ENCODE results near the gene SLC25A14.

The SLC25A14 gene

GRCh38 chrX:130296743-130297142 is 43.0 kb upstream of the SLC25A14 start:
- Histone ChIP-seq H3F3A (ENCODE audit: insufficient read depth, low read length) (no peaks in the 10 kb centered on the region), H3K9me2 (replicated peaks; ENCODE audit: insufficient read depth, low read length) (no peaks in the 10 kb centered on the region), H3K27me3 (replicated peaks; ENCODE audit: insufficient read depth, low read length) (no peaks in the 10 kb centered on the region), H3K4me1 (ENCODE audit: low read length) (no peaks in the 10 kb centered on the region), H3K9ac (ENCODE audit: low read length) (no peak overlapping the region), H3K9me3 (replicated peaks; ENCODE audit: insufficient read depth, low read length) (no peaks in the 10 kb centered on the region), H3K36me3 (replicated peaks; ENCODE audit: insufficient read depth, low read length) (no peaks in the 10 kb centered on the region), H3K4me3 (ENCODE audit: low read length) (no peak overlapping the region), H4K20me1 (ENCODE audit: insufficient read depth, low read length) (no peaks in the 10 kb centered on the region), H2AFZ (ENCODE audit: low read length) (no peak overlapping the region), H3K4me2 (ENCODE audit: low read depth, low read length) (no peak overlapping the region), H3K79me2 (ENCODE audit: low read length) (no peaks in the 10 kb centered on the region), H3K27ac (ENCODE audit: low read length) (no peak overlapping the region)
- DNase-seq: peak; percentile 27
- TF ChIP-seq, protein P1, sequence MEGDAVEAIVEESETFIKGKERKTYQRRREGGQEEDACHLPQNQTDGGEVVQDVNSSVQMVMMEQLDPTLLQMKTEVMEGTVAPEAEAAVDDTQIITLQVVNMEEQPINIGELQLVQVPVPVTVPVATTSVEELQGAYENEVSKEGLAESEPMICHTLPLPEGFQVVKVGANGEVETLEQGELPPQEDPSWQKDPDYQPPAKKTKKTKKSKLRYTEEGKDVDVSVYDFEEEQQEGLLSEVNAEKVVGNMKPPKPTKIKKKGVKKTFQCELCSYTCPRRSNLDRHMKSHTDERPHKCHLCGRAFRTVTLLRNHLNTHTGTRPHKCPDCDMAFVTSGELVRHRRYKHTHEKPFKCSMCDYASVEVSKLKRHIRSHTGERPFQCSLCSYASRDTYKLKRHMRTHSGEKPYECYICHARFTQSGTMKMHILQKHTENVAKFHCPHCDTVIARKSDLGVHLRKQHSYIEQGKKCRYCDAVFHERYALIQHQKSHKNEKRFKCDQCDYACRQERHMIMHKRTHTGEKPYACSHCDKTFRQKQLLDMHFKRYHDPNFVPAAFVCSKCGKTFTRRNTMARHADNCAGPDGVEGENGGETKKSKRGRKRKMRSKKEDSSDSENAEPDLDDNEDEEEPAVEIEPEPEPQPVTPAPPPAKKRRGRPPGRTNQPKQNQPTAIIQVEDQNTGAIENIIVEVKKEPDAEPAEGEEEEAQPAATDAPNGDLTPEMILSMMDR (IDR thresholded peaks at IDR 0.05; ENCODE audit: low read length): no peak
- TF ChIP-seq EZH2phosphoT487 (IDR thresholded peaks at IDR 0.05; ENCODE audit: low read length): no peak
- no peak for TF ChIP-seq EZH2 (optimal IDR thresholded peaks at IDR 0.05; ENCODE audit: low read depth, low read length)

DNA sequence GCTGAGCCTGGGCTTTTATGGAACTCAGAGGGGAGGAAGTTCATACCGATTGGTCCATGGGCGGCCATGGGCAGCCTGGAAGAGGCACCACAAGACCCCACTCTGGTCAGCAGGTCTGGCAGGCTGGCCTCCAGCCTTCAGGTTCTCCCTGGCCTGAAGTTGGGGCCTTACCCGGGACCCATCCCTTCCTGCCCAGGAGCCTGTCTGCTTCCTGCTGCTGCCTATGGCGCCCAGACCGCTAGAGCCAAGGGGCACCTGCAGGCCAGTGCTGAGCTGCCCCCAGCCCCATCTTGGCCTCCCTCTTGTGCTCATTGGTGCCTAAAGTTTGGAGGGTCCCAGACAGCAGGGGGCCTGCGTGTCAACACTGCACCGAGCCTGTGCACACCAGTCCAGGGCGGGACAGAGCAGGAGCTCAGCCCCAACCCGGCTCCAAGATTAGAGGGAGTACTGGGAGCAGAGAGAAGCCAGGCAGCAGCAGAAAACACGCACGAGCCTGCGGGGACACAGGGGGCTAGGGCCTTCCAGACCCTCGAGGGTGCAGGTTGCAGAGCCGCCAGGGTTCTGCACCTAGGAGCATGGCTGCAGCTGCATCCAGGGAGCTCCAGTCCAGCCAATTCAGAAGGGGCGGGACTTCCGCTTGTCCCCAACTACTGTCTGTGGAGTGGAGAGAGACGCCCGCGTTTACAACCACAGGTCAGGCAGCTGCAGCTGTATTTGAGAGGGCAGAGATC is 40.3 kb upstream of the SLC25A14 start:
- peak; percentile 50 for DNase-seq
- TF ChIP-seq EZH2 (optimal IDR thresholded peaks at IDR 0.05; ENCODE audit: low read depth, low read length): no peak
- TF ChIP-seq, protein P1 (IDR thresholded peaks at IDR 0.05; ENCODE audit: low read length): no peak
- no peak for TF ChIP-seq EZH2phosphoT487 (IDR thresholded peaks at IDR 0.05; ENCODE audit: low read length)
- H3K79me2 ChIP-seq (ENCODE audit: low read length): no peaks in the 10 kb centered on the region
- no peaks in the 10 kb centered on the region for H3K9me2 ChIP-seq (replicated peaks; ENCODE audit: insufficient read depth, low read length)
- H3K36me3 ChIP-seq (replicated peaks; ENCODE audit: insufficient read depth, low read length): no peaks in the 10 kb centered on the region
- H3F3A ChIP-seq (ENCODE audit: insufficient read depth, low read length): no peaks in the 10 kb centered on the region
- no peaks in the 10 kb centered on the region for H4K20me1 ChIP-seq (ENCODE audit: insufficient read depth, low read length)
- H3K27ac ChIP-seq (ENCODE audit: low read length): no peak overlapping the region
- H3K4me1 ChIP-seq (ENCODE audit: low read length): no peaks in the 10 kb centered on the region
- H3K4me2 ChIP-seq (ENCODE audit: low read depth, low read length): peak overlapping the region; percentile 63
- no peaks in the 10 kb centered on the region for H3K9me3 ChIP-seq (replicated peaks; ENCODE audit: insufficient read depth, low read length)
- H2AFZ ChIP-seq (ENCODE audit: low read length): peak overlapping the region; percentile 71
- H3K9ac ChIP-seq (ENCODE audit: low read length): no peak overlapping the region
- no peaks in the 10 kb centered on the region for H3K27me3 ChIP-seq (replicated peaks; ENCODE audit: insufficient read depth, low read length)
- H3K4me3 ChIP-seq (ENCODE audit: low read length): peak overlapping the region; percentile 52

DNA sequence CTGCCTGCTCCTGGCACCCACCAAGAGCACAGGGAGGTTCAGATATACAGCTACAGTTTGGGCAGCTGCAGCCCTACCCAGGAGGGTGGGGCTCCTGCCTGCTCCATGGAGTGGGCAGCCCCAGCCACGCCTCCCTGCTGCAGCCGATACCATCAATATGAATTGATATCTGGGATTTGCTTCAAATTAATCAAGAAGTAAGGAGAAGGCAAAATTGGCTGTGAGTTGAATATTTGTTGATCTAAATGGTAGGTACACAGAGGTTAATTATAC is 39.8 kb upstream of the SLC25A14 start:
- no peaks in the 10 kb centered on the region for H3K27me3 ChIP-seq (replicated peaks; ENCODE audit: insufficient read depth, low read length)

GRCh38 chrX:130301405-130301804 is 38.3 kb upstream of the SLC25A14 start:
- H3K36me3 ChIP-seq (replicated peaks; ENCODE audit: insufficient read depth, low read length): no peaks in the 10 kb centered on the region
- H4K20me1 ChIP-seq (ENCODE audit: insufficient read depth, low read length): no peaks in the 10 kb centered on the region
- H3K4me3 ChIP-seq (ENCODE audit: low read length): no peak overlapping the region
- TF ChIP-seq, protein P1 (IDR thresholded peaks at IDR 0.05; ENCODE audit: low read length): no peak
- TF ChIP-seq EZH2phosphoT487 (IDR thresholded peaks at IDR 0.05; ENCODE audit: low read length) (no peak), EZH2 (optimal IDR thresholded peaks at IDR 0.05; ENCODE audit: low read depth, low read length) (no peak)
- H3F3A ChIP-seq (ENCODE audit: insufficient read depth, low read length): no peaks in the 10 kb centered on the region
- no peak overlapping the region for H3K27ac ChIP-seq (ENCODE audit: low read length)
- no peak overlapping the region for H3K4me2 ChIP-seq (ENCODE audit: low read depth, low read length)
- no peak overlapping the region for H3K9ac ChIP-seq (ENCODE audit: low read length)
- H3K27me3 ChIP-seq (replicated peaks; ENCODE audit: insufficient read depth, low read length): no peaks in the 10 kb centered on the region
- no peak for DNase-seq
- no peaks in the 10 kb centered on the region for H3K79me2 ChIP-seq (ENCODE audit: low read length)
- H3K9me3 ChIP-seq (replicated peaks; ENCODE audit: insufficient read depth, low read length): no peaks in the 10 kb centered on the region
- no peaks in the 10 kb centered on the region for H3K4me1 ChIP-seq (ENCODE audit: low read length)
- no peaks in the 10 kb centered on the region for H3K9me2 ChIP-seq (replicated peaks; ENCODE audit: insufficient read depth, low read length)
- H2AFZ ChIP-seq (ENCODE audit: low read length): no peak overlapping the region

More for the DNA sequence above, 39.8 kb upstream of the SLC25A14 start:
- Histone ChIP-seq H3K4me1 (ENCODE audit: low read length) (no peaks in the 10 kb centered on the region), H3K4me2 (ENCODE audit: low read depth, low read length) (peak overlapping the region; percentile 63), H4K20me1 (ENCODE audit: insufficient read depth, low read length) (no peaks in the 10 kb centered on the region), H3K36me3 (replicated peaks; ENCODE audit: insufficient read depth, low read length) (no peaks in the 10 kb centered on the region), H3K27ac (ENCODE audit: low read length) (no peak overlapping the region), H3K9ac (ENCODE audit: low read length) (no peak overlapping the region), H3K4me3 (ENCODE audit: low read length) (peak overlapping the region; percentile 52), H3K79me2 (ENCODE audit: low read length) (no peaks in the 10 kb centered on the region), H3F3A (ENCODE audit: insufficient read depth, low read length) (no peaks in the 10 kb centered on the region), H3K9me3 (replicated peaks; ENCODE audit: insufficient read depth, low read length) (no peaks in the 10 kb centered on the region), H2AFZ (ENCODE audit: low read length) (peak overlapping the region; percentile 71), H3K9me2 (replicated peaks; ENCODE audit: insufficient read depth, low read length) (no peaks in the 10 kb centered on the region)
- TF ChIP-seq EZH2phosphoT487 (IDR thresholded peaks at IDR 0.05; ENCODE audit: low read length): no peak
- no peak for DNase-seq

Measured in MM.1S (cell line).